MG63 (cell line): ENCODE measurements around the gene HIBADH. TPM values are rescaled to one million over a fixed set of nuclear protein-coding genes. Genes with fewer than 3 reads are reported as not detected.
A peak's percentile ranks its signal among the peaks of the same experiment; 100 is the strongest.

Experiments used
- DNase-seq: peaks from one replicate; pipeline ENCODE4 v3.0.0-alpha.2; 2020
- H3K27me3 ChIP-seq: fragments of 250-450 bp; sonication (Bioruptor Pico); 2 replicates; pipeline ENCODE4 v1.5.1; 2020; ENCODE audit warnings: mild to moderate bottlenecking, moderate library complexity
- H3K36me3 ChIP-seq: fragments of 250-450 bp; sonication (Bioruptor Pico); 2 replicates; pipeline ENCODE4 v1.5.1; 2020; ENCODE audit warnings: mild to moderate bottlenecking, moderate library complexity
- H3K4me3 ChIP-seq: fragments of 250-450 bp; sonication (Bioruptor Pico); 2 replicates; pipeline ENCODE4 v1.5.1; 2020; ENCODE audit warnings: mild to moderate bottlenecking, moderate library complexity
- H3K9me3 ChIP-seq: fragments of 250-450 bp; sonication (Bioruptor Pico); 2 replicates; pipeline ENCODE4 v1.5.1; 2020; ENCODE audit warnings: mild to moderate bottlenecking, moderate library complexity
- total RNA-seq: library from RNA; depleted of rRNA; stranded (reverse); fragments of >200 nt; shearing (Covaris generic); gene quantifications from 2 replicates; pipeline ENCODE4 v1.2.3, GENCODE V29; 2014; ENCODE audit warnings: low replicate concordance

HIBADH gene
- total RNA-seq, 1 experiment from 2014 or later = 19.0 TPM

DNA sequence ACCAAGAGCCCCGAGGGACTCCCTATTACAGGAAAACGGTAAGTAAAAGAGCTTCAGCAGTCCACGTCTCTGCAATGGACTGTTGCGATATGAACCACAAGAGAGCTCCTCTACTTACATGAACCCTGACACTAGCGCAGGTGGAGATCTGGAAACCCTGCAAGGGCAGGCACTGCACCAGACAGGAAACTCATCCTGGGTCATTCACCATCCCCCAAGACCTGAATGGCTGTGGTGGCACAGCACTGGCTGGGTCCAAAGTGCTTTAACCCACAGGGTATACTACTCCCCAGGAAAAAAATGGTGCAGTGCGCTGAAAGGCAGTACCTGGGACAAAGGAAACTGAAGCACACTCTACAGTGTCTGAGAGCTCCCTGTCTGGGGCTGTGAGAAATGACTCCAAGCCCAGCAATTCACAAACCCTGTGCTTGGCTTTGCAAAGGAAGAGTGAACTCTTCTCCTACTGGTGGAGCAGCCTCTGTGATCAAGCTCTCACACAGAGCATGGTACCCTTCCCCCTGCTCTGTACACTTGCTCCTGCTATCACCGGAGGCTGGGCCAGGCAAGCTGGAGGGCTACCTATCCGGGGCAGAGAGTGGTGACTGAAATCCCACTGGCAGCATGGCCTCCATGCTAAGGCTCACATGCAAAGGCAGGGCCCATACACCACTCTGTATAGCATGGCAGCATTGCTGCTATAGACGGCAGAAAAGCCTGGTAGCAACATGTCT lies 44.9 kb downstream of the HIBADH start:
- H3K9me3 ChIP-seq = peaks cover 17% of the 10 kb centered on the region
- H3K36me3 ChIP-seq = peaks cover 9% of the 10 kb centered on the region
- DNase-seq = no peak
- no peaks in the 10 kb centered on the region for H3K27me3 ChIP-seq
- no peak overlapping the region for H3K4me3 ChIP-seq

DNA sequence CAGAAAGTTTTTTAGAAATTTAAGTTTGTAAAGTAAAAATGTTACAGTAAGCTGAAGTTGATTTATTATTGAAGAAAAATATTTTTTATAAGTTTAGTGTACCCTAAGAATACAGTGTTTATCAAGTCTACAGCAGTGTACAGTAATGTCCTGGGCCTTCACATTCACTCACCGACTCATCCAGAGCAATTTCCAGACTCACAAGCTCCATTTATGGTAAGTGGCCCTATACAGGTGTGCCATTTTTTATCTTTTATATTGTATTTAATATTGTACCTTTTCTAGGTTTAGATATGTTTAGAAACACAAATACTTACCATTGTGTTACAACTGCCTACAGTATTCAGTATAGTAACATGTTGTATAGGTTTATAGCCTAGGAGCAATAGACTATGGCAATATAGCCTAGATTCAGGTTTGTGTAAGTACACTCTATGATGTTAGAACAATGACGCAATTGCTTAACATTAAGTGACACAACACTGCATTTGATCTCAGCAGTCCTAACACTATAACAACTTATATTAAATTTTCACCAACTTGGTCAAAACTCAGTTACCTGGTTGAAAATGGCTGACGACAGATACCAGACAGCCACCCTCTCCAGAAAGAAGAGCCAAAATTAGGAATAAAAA lies 45.7 kb downstream of the HIBADH start:
- no peak for DNase-seq
- H3K36me3 ChIP-seq = peaks cover 9% of the 10 kb centered on the region
- peaks cover 15% of the 10 kb centered on the region for H3K9me3 ChIP-seq
- no peak overlapping the region for H3K4me3 ChIP-seq
- no peaks in the 10 kb centered on the region for H3K27me3 ChIP-seq

DNA sequence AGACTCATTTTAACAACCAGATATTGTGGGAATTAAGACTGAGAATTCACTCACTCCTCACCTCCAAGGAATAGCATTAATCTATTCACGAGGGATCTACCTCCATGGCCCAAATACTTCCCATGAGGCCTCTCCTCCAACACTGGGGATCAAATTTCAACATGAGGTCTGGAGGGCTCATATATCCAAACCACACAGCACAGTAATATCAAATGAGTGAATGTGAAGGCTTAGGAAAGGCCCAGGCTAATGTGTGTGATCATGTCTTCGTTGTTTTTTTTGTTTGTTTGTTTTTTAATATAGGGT lies 46.5 kb downstream of the HIBADH start:
- H3K9me3 ChIP-seq = peaks cover 15% of the 10 kb centered on the region
- peaks cover 9% of the 10 kb centered on the region for H3K36me3 ChIP-seq
- H3K27me3 ChIP-seq = no peaks in the 10 kb centered on the region
- DNase-seq = no peak
- no peak overlapping the region for H3K4me3 ChIP-seq

DNA sequence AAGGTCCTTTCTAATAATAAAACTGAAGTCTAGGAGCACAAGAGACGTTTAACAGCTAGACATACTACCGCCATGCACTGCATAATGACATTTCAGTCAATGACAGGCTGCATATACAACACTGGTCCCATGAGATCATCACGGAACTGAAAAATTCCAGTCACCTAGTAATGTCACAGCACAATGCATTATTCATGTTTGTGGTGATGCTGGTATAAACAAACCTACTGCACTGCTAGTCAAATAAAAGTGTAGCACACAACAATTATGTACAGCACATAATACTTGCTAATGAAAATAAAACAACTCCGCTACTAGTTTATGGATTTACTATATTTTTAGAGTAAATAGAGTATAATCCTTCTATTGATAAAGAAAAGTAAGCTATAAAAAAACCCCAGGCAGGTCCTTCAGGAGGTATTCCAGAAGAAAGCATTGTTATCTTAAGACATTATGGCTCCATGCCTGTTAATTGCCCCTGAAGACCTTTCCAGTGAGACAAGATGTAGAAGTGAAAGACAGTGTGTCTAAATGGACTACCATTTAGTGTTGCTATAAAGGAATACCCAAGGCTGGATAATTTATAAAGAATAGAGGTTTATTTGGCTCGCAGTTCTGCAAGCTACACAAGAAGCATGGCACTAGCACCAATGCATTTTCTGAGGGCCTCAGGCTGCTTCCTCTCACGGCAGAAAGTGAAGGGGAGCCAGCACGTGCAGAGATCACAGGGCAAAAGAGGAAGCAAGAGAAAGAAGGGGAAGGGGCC lies 47.1 kb downstream of the HIBADH start:
- no peak for DNase-seq
- H3K4me3 ChIP-seq = no peak overlapping the region

DNA sequence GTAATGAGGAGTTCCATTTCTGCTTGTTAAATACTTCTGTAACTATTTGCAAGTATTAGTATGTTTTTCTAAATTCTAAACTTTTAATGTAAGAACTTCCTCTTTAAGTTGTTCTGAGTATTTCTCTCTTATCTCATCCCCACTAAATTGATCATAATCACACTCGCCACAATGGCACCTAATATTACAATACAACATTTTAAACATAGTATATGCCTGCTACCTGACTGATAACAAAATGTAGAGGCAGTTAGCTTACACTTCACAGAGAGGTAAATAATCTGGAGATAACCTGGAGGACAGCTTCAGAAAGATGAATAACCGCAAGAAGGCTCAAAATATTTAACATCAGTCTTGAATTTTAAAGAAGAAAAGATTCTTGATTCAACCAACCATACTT lies 48.6 kb downstream of the HIBADH start:
- H3K9me3 ChIP-seq = peaks cover 2% of the 10 kb centered on the region
- H3K4me3 ChIP-seq = no peak overlapping the region
- H3K36me3 ChIP-seq = peaks cover 6% of the 10 kb centered on the region; the same call in 1 of the 2 replicates
- DNase-seq = no peak
- no peaks in the 10 kb centered on the region for H3K27me3 ChIP-seq

More for the DNA sequence above, 47.1 kb downstream of the HIBADH start:
- peaks cover 7% of the 10 kb centered on the region for H3K36me3 ChIP-seq
- H3K9me3 ChIP-seq = peaks cover 12% of the 10 kb centered on the region
- no peaks in the 10 kb centered on the region for H3K27me3 ChIP-seq

DNA sequence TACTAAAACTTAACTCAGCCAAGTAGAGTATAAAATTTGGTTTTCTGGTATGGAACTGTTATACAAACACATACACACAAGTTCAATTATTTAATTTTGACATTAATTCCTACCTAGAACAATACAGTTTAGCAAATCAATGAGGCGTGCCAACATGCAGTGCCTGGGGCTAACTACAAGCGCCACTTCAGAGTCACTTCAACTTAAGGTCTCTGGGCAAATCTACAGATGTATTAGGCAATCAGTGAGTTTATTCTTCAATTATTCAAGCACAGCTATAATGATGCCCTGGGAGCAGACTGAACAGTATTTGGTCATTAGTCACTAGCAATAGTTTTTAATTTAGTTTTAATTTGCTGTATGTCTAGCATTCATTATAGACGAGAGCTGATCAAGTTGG lies 51.6 kb downstream of the HIBADH start:
- peak; percentile 52 for DNase-seq

DNA sequence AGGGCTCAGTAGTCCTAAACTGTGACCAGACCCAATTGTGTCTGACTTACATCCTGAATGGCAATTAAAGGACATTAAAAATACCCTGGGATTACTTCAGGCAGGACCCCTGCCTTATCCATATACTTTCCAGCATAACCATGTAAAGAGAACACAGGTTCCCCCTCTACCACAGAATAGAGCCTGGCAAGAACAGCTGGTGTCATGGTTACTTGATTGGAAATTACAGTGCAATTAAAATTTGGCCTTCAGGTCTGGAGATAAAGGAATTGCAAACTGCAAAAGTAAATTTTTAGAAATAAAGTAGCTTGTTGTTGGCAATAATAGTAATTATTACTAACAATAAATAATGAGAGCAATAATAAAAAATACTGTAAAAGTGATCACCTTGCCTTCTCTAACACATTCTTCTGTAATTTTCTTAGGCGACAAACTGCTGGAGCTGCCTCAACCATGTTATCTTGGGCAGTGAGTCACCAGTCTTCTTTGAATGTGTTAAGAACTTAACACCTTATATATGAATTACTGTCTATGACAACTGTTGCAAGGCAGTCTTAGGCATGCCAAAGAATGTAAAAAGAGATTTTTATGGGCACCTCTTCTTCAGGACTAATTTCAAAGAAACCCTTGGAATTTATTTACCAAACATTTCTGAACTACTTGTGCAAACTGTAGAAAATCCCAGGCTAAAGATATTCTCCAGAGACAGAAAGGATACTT lies 53.7 kb downstream of the HIBADH start:
- DNase-seq = no peak

More for the DNA sequence above, 51.6 kb downstream of the HIBADH start:
- Histone ChIP-seq H3K9me3 (no peaks in the 10 kb centered on the region), H3K27me3 (no peaks in the 10 kb centered on the region), H3K4me3 (no peak overlapping the region), H3K36me3 (no peaks in the 10 kb centered on the region; the same call in 1 of the 2 replicates)

DNA sequence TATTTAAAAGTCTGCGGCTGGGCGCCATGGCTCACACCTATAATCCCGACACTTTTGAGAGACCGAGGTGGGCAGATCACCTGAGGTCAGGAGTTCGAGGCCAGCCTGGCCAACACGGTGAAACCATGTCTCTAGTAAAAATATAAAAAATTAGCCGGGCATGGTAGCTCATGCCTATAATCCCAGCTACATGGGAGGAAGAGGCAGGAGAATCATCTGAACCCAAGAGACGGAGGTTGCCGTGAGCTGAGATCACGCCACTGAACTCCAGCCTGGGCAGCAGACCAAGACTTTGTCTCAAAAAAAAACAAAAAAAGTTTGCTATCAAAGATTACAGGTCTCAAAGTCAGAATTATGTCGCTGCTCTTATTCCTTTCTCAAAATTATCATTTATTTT lies 55.5 kb downstream of the HIBADH start:
- Histone ChIP-seq H3K9me3 (no peaks in the 10 kb centered on the region), H3K36me3 (no peaks in the 10 kb centered on the region), H3K27me3 (no peaks in the 10 kb centered on the region), H3K4me3 (no peak overlapping the region)
- DNase-seq = no peak

More for the DNA sequence above, 53.7 kb downstream of the HIBADH start:
- Histone ChIP-seq H3K9me3 (no peaks in the 10 kb centered on the region), H3K4me3 (no peak overlapping the region), H3K27me3 (no peaks in the 10 kb centered on the region), H3K36me3 (no peaks in the 10 kb centered on the region)

DNA sequence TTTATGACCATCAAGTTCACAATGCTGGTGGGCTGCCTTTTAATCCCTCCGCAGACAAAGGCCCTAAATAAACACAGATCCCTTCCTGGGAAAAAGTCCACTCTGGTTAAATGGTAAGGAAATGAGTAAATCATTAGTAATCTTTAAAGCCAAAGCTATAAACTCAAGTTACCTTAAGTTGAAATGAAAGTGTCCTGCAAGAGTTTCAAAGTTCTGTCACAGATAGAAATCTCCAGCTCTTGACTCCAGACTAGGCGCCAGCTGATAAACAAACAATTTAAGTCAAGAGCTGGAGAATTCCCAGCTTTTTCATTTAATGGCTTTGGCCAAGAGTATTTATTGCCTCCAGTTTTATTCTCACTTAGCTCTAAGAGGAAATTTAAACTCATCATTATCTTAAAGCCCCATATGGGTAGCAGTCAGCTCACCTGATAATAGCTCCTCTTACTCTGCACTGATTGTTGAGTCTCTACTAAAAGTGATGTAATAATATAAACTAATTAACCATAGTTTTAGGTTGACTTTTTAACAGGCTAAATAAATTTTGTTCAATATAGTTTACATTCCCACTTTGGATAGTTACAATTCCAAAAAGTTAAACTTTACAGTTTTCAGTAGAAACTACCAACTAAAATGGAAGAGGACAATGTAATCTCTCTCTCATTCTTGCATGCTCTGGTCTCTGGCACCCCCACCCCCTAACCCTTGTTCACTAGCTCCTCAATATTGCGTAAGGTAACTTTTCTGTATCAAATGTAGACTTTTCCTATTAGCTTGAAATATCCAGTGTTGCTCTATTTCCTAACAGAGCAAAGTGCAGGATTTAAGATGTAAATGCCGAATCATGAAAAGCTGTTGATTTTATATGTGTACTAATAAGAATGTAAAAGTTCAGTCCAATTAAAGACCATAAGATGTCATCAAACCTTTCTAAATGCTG lies 56.1 kb downstream of the HIBADH start:
- no peaks in the 10 kb centered on the region for H3K36me3 ChIP-seq
- H3K27me3 ChIP-seq = no peaks in the 10 kb centered on the region
- H3K4me3 ChIP-seq = no peak overlapping the region
- no peaks in the 10 kb centered on the region for H3K9me3 ChIP-seq
- peak; percentile 30 for DNase-seq

DNA sequence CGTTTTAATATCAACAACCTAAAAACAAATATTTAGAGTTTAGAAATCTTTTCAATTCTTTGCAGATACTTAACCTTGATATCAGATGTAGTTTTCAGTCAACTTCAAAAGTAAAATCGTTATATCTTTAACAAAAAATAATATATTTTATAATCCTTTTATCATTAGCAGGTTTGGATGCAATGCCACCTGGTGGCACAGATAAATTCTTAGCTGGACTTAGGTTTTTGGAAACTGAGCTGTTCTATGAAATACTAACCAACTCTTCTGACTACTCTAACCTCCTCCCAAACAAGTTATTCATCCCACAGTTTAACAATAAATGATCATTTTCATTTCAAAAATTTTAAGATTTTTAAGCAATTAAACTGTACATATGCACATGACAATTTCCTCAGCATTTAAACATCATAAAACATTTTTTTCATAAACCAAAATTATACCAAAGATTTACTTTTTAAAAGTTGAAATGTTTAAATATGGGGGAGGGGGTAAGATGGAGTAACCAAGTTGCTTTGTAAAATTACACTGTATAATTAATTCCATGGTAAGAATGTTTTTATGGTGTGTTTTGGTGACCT lies 56.9 kb downstream of the HIBADH start:
- no peaks in the 10 kb centered on the region for H3K27me3 ChIP-seq
- DNase-seq = no peak
- no peaks in the 10 kb centered on the region for H3K36me3 ChIP-seq
- H3K9me3 ChIP-seq = no peaks in the 10 kb centered on the region
- no peak overlapping the region for H3K4me3 ChIP-seq

DNA sequence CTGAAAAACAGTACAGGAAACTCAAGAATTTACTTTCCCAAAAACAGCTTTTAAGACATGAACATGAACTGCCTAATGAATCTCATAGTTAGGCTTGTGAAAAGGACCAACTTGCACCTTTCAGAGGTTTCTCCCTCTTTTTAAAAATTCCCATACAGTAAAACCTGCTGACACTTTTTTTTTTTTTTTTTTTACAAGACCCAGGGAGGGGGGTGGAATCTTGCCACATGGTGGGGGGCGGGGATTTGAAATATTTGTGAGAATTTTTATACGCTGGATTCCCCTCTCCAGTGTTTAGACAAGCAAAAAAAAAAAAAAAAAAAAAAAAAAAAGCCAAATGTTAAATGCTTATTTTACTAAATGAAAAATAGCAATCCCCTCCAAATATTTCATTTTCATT lies 57.4 kb downstream of the HIBADH start:
- H3K9me3 ChIP-seq = no peaks in the 10 kb centered on the region
- no peaks in the 10 kb centered on the region for H3K27me3 ChIP-seq
- no peak overlapping the region for H3K4me3 ChIP-seq
- no peaks in the 10 kb centered on the region for H3K36me3 ChIP-seq
- DNase-seq = no peak

DNA sequence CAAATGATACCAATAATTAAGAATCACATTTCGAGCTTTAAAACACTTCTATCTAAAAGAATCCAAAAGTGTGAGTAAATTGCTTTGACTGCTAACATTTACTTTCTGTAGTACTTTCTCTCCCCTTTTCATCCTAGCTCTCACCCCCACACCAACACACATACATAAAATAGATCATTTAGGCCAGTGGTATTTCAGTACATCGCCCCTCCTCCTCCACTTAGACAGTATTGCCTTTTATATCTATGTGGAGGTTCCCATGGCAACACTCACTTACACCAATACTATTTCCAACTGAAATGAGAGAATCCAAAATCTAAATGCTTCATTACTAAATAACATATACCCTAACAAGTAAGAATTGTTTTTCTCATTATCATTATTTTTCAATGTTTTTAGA lies 58.9 kb downstream of the HIBADH start:
- Histone ChIP-seq H3K27me3 (no peaks in the 10 kb centered on the region), H3K36me3 (no peaks in the 10 kb centered on the region), H3K9me3 (no peaks in the 10 kb centered on the region), H3K4me3 (no peak overlapping the region)
- DNase-seq = no peak

DNA sequence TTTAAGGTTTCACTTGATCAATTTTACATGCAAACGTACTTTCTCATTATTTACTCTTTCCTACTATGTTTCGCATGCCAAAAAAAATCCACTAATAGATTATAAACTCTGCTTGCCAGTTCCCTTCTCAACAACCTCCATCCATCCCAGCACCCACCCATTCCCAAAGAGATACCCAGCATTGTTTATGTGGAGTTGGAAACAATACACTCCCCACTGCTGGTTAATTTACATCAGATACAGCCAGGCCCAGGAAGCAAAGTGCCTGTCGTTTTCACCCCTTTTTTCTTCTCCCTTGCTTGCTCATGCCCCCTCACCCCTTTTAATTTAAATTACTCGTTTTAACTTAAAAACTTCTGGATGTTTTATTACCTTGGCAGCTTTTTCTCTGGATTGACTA lies 59.9 kb downstream of the HIBADH start:
- DNase-seq = no peak
- H3K9me3 ChIP-seq = no peaks in the 10 kb centered on the region
- H3K27me3 ChIP-seq = no peaks in the 10 kb centered on the region
- H3K36me3 ChIP-seq = no peaks in the 10 kb centered on the region
- H3K4me3 ChIP-seq = no peak overlapping the region

DNA sequence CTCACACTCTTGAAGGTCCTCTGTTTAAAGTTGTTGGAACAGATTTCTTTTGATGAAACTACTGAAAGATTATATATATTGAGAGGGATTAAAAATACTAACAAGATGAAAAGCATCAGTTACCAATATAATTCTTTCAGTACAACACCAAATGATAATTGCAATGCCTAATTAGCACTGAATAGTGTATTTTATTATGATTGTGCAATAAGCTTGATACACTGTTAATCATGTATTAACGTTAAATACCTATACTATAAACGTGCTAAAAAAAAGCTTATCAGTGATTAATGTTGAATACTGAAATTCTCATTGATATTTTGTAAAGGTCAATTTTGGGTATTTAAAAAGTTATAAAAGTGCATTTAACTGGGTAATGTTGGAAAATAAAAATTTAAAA lies 61.5 kb downstream of the HIBADH start:
- H3K27me3 ChIP-seq = no peaks in the 10 kb centered on the region
- no peak for DNase-seq
- no peaks in the 10 kb centered on the region for H3K36me3 ChIP-seq
- no peaks in the 10 kb centered on the region for H3K9me3 ChIP-seq
- no peak overlapping the region for H3K4me3 ChIP-seq

DNA sequence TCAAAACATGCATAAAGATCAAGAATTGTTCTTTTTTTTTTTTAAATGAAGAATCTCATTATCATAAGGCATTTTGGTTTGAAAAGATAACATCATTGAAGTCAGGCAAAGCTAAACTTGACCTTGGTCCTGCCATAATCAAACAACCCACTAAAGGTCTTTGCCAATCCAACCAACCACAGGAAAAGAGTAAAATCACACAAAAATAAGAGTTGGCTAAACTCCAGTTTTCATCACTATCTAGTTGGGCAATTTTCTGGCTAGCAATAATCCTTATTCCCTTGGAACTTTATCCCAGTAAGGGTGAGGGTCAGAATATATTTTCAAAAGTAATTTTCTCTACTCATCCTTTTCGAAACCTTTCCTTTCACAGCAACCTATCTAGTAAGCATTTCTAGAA lies 62.4 kb downstream of the HIBADH start:
- DNase-seq = no peak
- Histone ChIP-seq H3K4me3 (no peak overlapping the region), H3K27me3 (no peaks in the 10 kb centered on the region), H3K36me3 (no peaks in the 10 kb centered on the region), H3K9me3 (no peaks in the 10 kb centered on the region)

DNA sequence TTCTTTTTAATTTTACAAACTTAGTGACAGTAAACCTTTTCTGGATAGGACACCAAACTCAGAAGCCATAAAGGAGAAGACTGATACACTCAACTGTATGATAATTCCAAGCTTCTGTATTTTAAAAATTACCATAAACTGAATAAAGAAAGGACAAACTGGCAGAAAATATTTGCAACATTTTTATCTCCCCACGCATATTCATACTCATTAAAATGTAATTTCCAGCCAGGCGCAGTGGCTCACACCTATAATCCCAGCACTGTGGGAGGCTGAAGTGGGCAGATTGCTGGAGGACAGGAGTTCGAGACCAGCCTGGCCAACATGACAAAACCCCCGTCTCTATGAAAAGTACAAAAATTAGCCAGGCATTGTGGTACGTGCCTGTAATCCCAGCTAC lies 67.7 kb downstream of the HIBADH start:
- DNase-seq = no peak
- H3K27me3 ChIP-seq = no peaks in the 10 kb centered on the region
- no peak overlapping the region for H3K4me3 ChIP-seq
- no peaks in the 10 kb centered on the region for H3K36me3 ChIP-seq
- no peaks in the 10 kb centered on the region for H3K9me3 ChIP-seq
